ENCODE measurements around the gene ADCYAP1R1.

Gene ADCYAP1R1

DNA sequence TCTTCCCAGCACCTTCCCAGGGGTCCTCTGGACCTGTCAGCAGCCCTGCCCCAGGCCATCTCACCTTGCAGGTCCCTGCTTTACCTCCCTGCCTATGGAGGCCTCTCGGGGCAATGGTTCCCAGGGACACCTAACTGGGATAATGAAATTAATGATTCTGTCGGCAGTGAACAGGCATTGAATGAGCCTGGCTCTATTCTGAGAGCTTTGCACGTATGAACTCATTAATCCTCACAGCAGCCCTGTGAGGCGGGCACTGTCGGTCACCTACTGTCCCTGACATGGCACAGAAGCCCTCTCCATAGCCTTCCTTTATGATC, 22.9 kb downstream of the ADCYAP1R1 start:
- TF ChIP-seq, protein P1, sequence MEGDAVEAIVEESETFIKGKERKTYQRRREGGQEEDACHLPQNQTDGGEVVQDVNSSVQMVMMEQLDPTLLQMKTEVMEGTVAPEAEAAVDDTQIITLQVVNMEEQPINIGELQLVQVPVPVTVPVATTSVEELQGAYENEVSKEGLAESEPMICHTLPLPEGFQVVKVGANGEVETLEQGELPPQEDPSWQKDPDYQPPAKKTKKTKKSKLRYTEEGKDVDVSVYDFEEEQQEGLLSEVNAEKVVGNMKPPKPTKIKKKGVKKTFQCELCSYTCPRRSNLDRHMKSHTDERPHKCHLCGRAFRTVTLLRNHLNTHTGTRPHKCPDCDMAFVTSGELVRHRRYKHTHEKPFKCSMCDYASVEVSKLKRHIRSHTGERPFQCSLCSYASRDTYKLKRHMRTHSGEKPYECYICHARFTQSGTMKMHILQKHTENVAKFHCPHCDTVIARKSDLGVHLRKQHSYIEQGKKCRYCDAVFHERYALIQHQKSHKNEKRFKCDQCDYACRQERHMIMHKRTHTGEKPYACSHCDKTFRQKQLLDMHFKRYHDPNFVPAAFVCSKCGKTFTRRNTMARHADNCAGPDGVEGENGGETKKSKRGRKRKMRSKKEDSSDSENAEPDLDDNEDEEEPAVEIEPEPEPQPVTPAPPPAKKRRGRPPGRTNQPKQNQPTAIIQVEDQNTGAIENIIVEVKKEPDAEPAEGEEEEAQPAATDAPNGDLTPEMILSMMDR (IDR thresholded peaks at IDR 0.05; ENCODE audit: control insufficient read depth, insufficient read depth, low read depth, low read length, missing control alignments) = no peak
- DNase-seq (ENCODE audit: low read depth) = no peak
- no peak overlapping the region for H3K4me3 ChIP-seq (ENCODE audit: control insufficient read depth, low read depth, low read length)

DNA sequence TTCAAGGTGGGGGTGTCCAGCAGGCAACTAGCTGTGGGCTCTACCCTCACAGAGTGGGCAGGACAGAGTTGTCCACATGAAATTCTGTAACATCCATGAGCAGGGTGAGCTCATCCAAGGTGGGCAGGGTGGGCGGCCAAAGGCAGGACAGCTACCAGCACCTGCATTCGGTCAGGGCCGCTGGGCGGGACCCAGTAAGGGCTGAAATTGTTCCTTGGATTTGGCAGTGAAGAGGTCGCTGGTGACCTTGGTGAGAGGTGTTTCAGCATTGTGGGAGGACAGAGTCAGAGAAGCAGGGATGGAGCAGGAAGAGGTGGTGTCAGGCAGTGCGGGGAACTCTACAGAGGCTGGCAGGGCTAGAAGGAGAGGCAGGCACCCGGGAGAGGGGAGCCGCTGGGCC, 23.9 kb downstream of the ADCYAP1R1 start:
- DNase-seq (ENCODE audit: low read depth) = no peak
- no peak overlapping the region for H3K4me3 ChIP-seq (ENCODE audit: control insufficient read depth, low read depth, low read length)
- TF ChIP-seq, protein P1 (IDR thresholded peaks at IDR 0.05; ENCODE audit: control insufficient read depth, insufficient read depth, low read depth, low read length, missing control alignments) = no peak

DNA sequence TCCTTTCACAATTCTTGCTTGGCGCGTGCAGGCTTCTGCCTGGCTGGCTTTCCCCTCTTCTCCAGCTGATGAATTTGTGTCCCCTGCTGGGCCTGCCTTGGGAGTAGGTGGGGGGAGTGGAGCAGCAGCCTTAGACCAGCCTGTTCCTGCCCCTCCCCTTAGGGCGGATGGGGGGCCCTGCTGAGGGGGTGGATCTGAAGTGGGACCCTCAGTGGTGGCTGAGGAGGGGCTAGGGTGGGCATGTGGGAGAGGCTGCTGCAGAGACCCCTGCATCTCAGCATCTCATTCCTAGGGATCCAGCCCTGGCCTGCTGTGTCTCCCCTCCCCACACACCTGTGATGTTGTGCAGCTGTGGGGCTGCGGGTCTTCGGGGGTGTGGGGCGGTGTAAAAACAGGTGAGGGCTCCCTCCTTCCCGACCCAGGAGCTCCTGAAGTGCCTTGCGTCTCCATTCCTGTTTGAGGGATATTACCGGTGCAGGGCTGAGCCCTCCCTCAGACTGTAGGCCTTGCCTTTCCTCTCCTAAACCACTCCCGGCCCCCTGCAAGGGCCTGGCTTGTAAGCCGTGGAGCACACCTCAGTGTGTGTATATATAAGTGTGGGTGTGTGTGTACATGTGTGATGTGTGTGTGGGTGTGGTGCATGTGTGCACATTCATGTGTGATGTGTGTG, 24.7 kb downstream of the ADCYAP1R1 start:
- H3K4me3 ChIP-seq (ENCODE audit: control insufficient read depth, low read depth, low read length) = no peak overlapping the region
- TF ChIP-seq, protein P1 (IDR thresholded peaks at IDR 0.05; ENCODE audit: control insufficient read depth, insufficient read depth, low read depth, low read length, missing control alignments) = no peak
- no peak for DNase-seq (ENCODE audit: low read depth)

DNA sequence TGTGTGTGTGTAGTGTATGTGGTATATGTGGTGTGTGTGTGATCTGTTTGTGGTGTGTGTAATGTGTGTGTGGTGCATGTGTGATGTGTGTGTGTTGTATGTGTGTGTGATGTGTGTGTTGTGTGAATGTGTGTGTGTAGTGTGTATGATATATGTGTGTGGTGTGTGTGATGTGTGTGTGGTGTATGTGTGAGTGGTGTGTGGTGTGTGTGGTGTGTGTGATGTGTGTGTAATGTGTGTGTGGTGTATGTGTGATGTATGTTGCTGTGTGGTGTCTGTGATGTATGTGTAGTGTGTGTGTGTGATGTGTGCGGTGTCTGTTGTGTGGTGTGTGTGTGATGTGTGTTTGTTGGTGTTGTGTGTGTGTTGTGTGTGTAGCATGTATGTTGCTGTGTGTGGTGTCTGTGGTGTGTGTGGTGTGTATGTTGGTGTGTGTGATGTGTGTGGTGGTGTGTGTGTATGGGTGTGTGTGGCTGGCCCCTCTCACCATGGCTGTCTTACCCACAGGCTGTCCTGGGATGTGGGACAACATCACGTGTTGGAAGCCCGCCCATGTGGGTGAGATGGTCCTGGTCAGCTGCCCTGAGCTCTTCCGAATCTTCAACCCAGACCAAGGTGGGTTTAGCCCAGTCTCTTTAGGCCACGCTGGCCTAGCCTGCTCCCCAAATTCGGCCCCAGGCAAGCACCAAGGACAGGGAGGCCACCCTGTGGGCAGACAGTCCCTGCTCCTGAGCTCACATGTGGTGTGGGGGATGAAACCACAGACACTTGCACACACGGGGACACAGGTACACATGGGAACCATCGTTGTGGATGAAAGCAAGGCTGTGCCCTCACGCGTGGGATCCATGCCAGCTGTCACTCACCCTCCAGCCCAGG, 25.6 kb downstream of the ADCYAP1R1 start:
- no peak for DNase-seq (ENCODE audit: low read depth)
- no peak overlapping the region for H3K4me3 ChIP-seq (ENCODE audit: control insufficient read depth, low read depth, low read length)
- TF ChIP-seq, protein P1 (IDR thresholded peaks at IDR 0.05; ENCODE audit: control insufficient read depth, insufficient read depth, low read depth, low read length, missing control alignments) = no peak

DNA sequence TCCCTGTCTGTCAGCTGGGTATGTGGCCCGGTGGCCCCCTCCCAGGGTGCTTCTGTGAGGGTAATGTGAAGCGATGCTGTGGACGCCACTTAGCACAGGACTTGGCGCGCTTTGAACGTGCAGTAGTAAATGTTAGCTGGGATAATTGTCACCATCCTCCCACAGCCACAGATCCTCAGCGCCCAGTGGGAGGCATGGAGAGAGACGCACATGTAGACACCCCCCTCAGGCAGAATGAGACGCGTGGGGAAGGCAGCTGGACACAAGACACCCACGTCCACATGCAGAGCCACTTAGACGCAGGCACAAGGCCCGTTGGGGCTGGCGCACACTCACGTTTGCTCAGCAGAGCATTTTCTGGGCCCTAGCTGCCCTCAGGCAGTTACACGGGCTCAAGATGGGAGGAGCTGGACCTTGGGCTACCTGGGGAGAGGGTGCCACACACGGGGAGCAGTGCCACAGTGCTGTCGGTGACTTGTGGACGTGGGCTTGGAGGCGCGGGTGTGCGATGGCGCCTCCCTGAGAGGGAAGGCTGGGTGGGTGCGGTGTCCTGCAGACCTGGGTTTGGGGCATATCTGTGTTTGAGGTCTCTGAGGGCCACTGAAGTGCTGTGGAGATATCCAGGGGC, 26.4 kb downstream of the ADCYAP1R1 start:
- H3K4me3 ChIP-seq (ENCODE audit: control insufficient read depth, low read depth, low read length) = no peak overlapping the region
- no peak for DNase-seq (ENCODE audit: low read depth)
- TF ChIP-seq, protein P1 (IDR thresholded peaks at IDR 0.05; ENCODE audit: control insufficient read depth, insufficient read depth, low read depth, low read length, missing control alignments) = no peak

DNA sequence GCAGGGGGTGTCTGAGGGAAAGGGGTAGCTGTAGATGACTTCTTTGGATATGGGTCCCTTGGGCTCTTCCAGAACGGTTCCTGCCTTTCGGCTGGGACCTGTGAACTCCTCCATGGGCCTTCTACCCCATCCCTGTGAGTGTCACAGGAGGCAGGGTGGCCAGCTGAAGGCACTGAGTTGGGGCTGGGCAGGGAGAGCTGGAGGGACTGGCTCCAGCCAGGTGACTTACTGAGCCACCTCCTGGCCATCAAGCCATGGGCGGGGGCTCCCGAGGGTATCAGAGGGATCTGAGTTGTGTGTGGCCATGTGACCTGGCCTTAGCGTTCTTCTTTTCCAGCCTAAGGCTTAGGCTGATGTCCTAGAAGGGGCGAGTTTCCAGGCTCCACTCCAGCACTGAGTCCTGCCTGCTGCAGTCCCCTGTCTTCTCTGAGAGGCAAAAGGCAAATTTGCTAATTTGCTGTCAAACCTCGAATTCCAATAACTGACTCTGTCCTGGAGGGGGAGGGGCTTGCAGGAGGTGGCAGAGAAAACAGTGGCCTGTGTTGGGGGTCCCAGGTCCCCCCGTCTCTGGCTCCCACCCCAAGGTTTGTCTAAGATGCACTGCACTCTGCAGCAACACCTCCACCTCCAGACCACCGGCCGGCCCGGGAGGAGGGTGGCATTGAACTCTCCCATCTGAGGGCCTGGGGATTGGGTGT, 27.2 kb downstream of the ADCYAP1R1 start:
- no peak for DNase-seq (ENCODE audit: low read depth)
- TF ChIP-seq, protein P1 (IDR thresholded peaks at IDR 0.05; ENCODE audit: control insufficient read depth, insufficient read depth, low read depth, low read length, missing control alignments) = no peak
- H3K4me3 ChIP-seq (ENCODE audit: control insufficient read depth, low read depth, low read length) = no peak overlapping the region

Measured in AG09309 (cell line).